Trophoblast cell (in vitro differentiated cells and primary cell): ENCODE data around the gene HIVEP3. TPM values are rescaled to one million over a fixed set of nuclear protein-coding genes. Genes with fewer than 3 reads are reported as not detected.

Experiments used
- DNase-seq, 2 donors: peaks; one replicate each; pipeline ENCODE4 v3.0.0-alpha.2; 2016
- H2AFZ ChIP-seq: 2 replicates; pipeline ENCODE4 v1.6.1; 2013; ENCODE audit warnings: low read length, moderate library complexity, mild to moderate bottlenecking; ENCODE audit not compliant: insufficient read depth, poor library complexity
- H2AK5ac ChIP-seq: 2 replicates; pipeline ENCODE4 v1.6.1; 2013; ENCODE audit warnings: mild to moderate bottlenecking, low read length
- H2BK120ac ChIP-seq: 2 replicates; pipeline ENCODE4 v1.6.1; 2013; ENCODE audit warnings: low read length, mild to moderate bottlenecking, moderate library complexity; ENCODE audit not compliant: insufficient read depth, poor library complexity
- H2BK12ac ChIP-seq: 2 replicates; pipeline ENCODE4 v1.6.1; 2013; ENCODE audit warnings: mild to moderate bottlenecking, low read length, moderate library complexity
- H2BK5ac ChIP-seq: 2 replicates; pipeline ENCODE4 v1.6.1; 2013; ENCODE audit warnings: low read length, low read depth, moderate library complexity, mild to moderate bottlenecking; ENCODE audit not compliant: poor library complexity
- H3K14ac ChIP-seq: 2 replicates; pipeline ENCODE4 v1.6.1; 2013; ENCODE audit warnings: mild to moderate bottlenecking, low read length
- H3K18ac ChIP-seq: 2 replicates; pipeline ENCODE4 v1.6.1; 2013; ENCODE audit warnings: mild to moderate bottlenecking, low read length
- H3K23ac ChIP-seq: 2 replicates; pipeline ENCODE4 v1.6.1; 2013; ENCODE audit warnings: low read length
- H3K27ac ChIP-seq: 2 replicates; pipeline ENCODE4 v1.5.1; 2013; ENCODE audit warnings: low read depth, mild to moderate bottlenecking, inconsistent platforms, low read length, moderate library complexity
- H3K27me3 ChIP-seq: 2 replicates; pipeline ENCODE4 v1.6.1; 2013; ENCODE audit warnings: inconsistent platforms, mild to moderate bottlenecking, low read length, moderate library complexity; ENCODE audit not compliant: insufficient read depth
- H3K36me3 ChIP-seq, 2 experiments: 1 replicate in 1 of 2; 2 replicates in 1 of 2; pipeline ENCODE4 v1.6.1; 2013; ENCODE audit warnings: low read length in 2 of 2, mild to moderate bottlenecking in 2 of 2, moderate library complexity in 1 of 2; ENCODE audit not compliant: insufficient read depth in 2 of 2, control insufficient read depth in 1 of 2
- H3K4ac ChIP-seq: 2 replicates; pipeline ENCODE4 v1.6.1; 2013; ENCODE audit warnings: low read depth, mild to moderate bottlenecking, low read length, moderate library complexity
- H3K4me1 ChIP-seq, 2 experiments: 1 replicate in 1 of 2; 2 replicates in 1 of 2; pipeline ENCODE4 v1.6.1; 2013; ENCODE audit warnings: low read length in 2 of 2, mild to moderate bottlenecking in 2 of 2, moderate library complexity in 1 of 2; ENCODE audit not compliant: insufficient read depth in 2 of 2, control insufficient read depth in 1 of 2
- H3K4me2 ChIP-seq: 2 replicates; pipeline ENCODE4 v1.6.1; 2013; ENCODE audit warnings: inconsistent platforms, mild to moderate bottlenecking, low read length, moderate library complexity
- H3K4me3 ChIP-seq: 2 replicates; pipeline ENCODE4 v1.5.1; 2013; ENCODE audit warnings: mild to moderate bottlenecking, low read depth, low read length, inconsistent platforms
- H3K79me1 ChIP-seq: one replicate; pipeline ENCODE4 v1.6.1; 2013; ENCODE audit warnings: low read length
- H3K79me2 ChIP-seq: 2 replicates; pipeline ENCODE4 v1.6.1; 2013; ENCODE audit warnings: low read length, mild to moderate bottlenecking; ENCODE audit not compliant: control insufficient read depth, insufficient read depth, poor library complexity
- H3K9ac ChIP-seq: 2 replicates; pipeline ENCODE4 v1.6.1; 2013; ENCODE audit warnings: mild to moderate bottlenecking, low read length
- H3K9me3 ChIP-seq: 2 replicates; pipeline ENCODE4 v1.6.1; 2013; ENCODE audit warnings: low read depth, mild to moderate bottlenecking, control low read depth, inconsistent platforms, low read length; ENCODE audit not compliant: insufficient read depth
- H4K12ac ChIP-seq: 2 replicates; pipeline ENCODE4 v1.6.1; 2013; ENCODE audit warnings: low read depth, mild to moderate bottlenecking, low read length, moderate library complexity
- H4K8ac ChIP-seq: 2 replicates; pipeline ENCODE4 v1.6.1; 2013; ENCODE audit warnings: low read depth, mild to moderate bottlenecking, low read length, moderate library complexity
- H4K91ac ChIP-seq: one replicate; pipeline ENCODE4 v1.6.1; 2013; ENCODE audit warnings: low read depth, mild to moderate bottlenecking, low read length, moderate library complexity
- WGBS: extraction: QIAGEN DNeasy Blood & Tissue Kit; methylation state at CpG from one replicate; pipeline ENCODE4 v1.1.7; 2013; ENCODE audit warnings: missing lambda C conversion rate; ENCODE audit not compliant: insufficient read length, insufficient coverage; ENCODE audit errors: extremely low coverage; 5-methylcytosine and 5-hydroxymethylcytosine counted together
- polyA plus RNA-seq: library from polyadenylated mRNA; stranded (reverse); fragments of 200-250 nt; gene quantifications from 2 replicates; pipeline ENCODE4 v1.2.3, GENCODE V29; 2013

Gene HIVEP3
- 1.6 and 1.8 TPM in 2 replicates for polyA plus RNA-seq

GRCh38 chr1:41918450-41919043 lies at the start of gene HIVEP3:
TSS of gene HIVEP3 (minus strand) at chr1:41918922.
- Histone ChIP-seq H2BK120ac (peak within 1 kb of the TSS; percentile 68), H3K18ac (peak within 1 kb of the TSS; percentile 49), H2BK12ac (peak within 1 kb of the TSS; percentile 44), H3K79me2 (no peaks in the 10 kb centered on the region), H2BK5ac (no peak within 1 kb of the TSS), H3K9ac (no peak within 1 kb of the TSS), H4K8ac (no peak within 1 kb of the TSS), H3K36me3 (no peaks in the 10 kb centered on the region), H3K9me3 (no peaks in the 10 kb centered on the region), H3K4me3 (peak within 1 kb of the TSS; percentile 76), H3K27me3 (no peaks in the 10 kb centered on the region), H3K14ac (peak within 1 kb of the TSS; percentile 81), H3K79me1 (no peaks in the 10 kb centered on the region), H3K4me2 (peak within 1 kb of the TSS; percentile 90), H3K4ac (no peak within 1 kb of the TSS), H2AFZ (peak within 1 kb of the TSS; percentile 61), H3K4me1 (peaks cover 7 to 17% of the 10 kb centered on the region in 2 experiments), H2AK5ac (no peak within 1 kb of the TSS), H3K23ac (no peak within 1 kb of the TSS), H4K91ac (no peak within 1 kb of the TSS), H4K12ac (no peak within 1 kb of the TSS), H3K27ac (no peak within 1 kb of the TSS)
- WGBS = no CpG with 5 or more reads among the region's 15 CpGs
- peak in 1 of 2 donors; percentile 33 for DNase-seq

DNA sequence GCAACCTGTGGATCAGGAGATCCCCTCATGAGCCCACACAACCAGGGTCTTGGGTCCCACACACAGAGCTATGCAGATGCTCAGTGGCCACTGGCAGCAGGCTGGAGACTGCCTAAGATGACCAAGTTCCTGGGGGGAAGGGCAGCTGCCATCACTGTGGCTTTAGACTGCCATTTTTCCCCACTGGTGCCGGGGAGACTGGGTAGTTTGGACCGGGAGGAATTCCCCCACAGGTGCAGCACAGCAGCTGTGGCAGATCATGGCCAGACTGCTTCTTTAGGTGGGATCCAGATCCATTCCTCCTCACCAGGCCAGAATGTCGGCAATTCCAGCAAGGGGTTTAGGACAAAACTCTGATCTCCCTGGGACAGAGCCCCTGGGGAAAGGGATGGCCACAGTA lies 45.7 kb upstream of the HIVEP3 start:
- Histone ChIP-seq H3K4me1 (no peaks in the 10 kb centered on the region), H2BK120ac (no peak overlapping the region), H2AK5ac (no peak overlapping the region), H2BK5ac (no peak overlapping the region), H4K91ac (no peak overlapping the region), H3K4ac (no peak overlapping the region), H3K9ac (no peak overlapping the region), H3K27ac (no peak overlapping the region), H3K36me3 (no peaks in the 10 kb centered on the region), H2BK12ac (no peak overlapping the region), H3K4me2 (no peak overlapping the region), H3K9me3 (peaks cover 1% of the 10 kb centered on the region), H3K27me3 (no peaks in the 10 kb centered on the region), H3K23ac (no peak overlapping the region), H3K79me1 (no peaks in the 10 kb centered on the region), H3K18ac (no peak overlapping the region), H3K4me3 (no peak overlapping the region), H2AFZ (no peak overlapping the region), H4K8ac (no peak overlapping the region), H4K12ac (no peak overlapping the region), H3K79me2 (no peaks in the 10 kb centered on the region), H3K14ac (no peak overlapping the region)
- no peak for DNase-seq
- no CpG with 5 or more reads among the region's 3 CpGs for WGBS

- H2BK120ac ChIP-seq = no peak overlapping the region
- H3K79me1 ChIP-seq = no peaks in the 10 kb centered on the region
- no peak overlapping the region for H3K18ac ChIP-seq
- H4K12ac ChIP-seq = no peak overlapping the region
- H3K4me1 ChIP-seq = peaks cover 0 to 2% of the 10 kb centered on the region in 2 experiments
- H3K9ac ChIP-seq = no peak overlapping the region
- peaks cover 1% of the 10 kb centered on the region for H3K9me3 ChIP-seq
- DNase-seq = no peak
- no peak overlapping the region for H2BK5ac ChIP-seq
- no peak overlapping the region for H3K14ac ChIP-seq
- H3K4me3 ChIP-seq = no peak overlapping the region
- no peak overlapping the region for H2BK12ac ChIP-seq
- H3K27me3 ChIP-seq = no peaks in the 10 kb centered on the region
- H3K79me2 ChIP-seq = no peaks in the 10 kb centered on the region
- H3K27ac ChIP-seq = no peak overlapping the region
- no peak overlapping the region for H4K8ac ChIP-seq
- H4K91ac ChIP-seq = no peak overlapping the region
- no peak overlapping the region for H3K4me2 ChIP-seq
- H3K4ac ChIP-seq = no peak overlapping the region
- no peaks in the 10 kb centered on the region for H3K36me3 ChIP-seq
- H3K23ac ChIP-seq = no peak overlapping the region
- no CpG with 5 or more reads among the region's 6 CpGs for WGBS
- no peak overlapping the region for H2AFZ ChIP-seq
- H2AK5ac ChIP-seq = no peak overlapping the region
Observed at GRCh38 chr1:41963636-41964035, 44.9 kb upstream of the HIVEP3 start.

- H3K79me1 ChIP-seq = no peaks in the 10 kb centered on the region
- no CpG with 5 or more reads among the region's 6 CpGs for WGBS
- H3K27me3 ChIP-seq = no peaks in the 10 kb centered on the region
- no peak overlapping the region for H3K4me3 ChIP-seq
- no peak overlapping the region for H3K18ac ChIP-seq
- H2BK12ac ChIP-seq = no peak overlapping the region
- no peak overlapping the region for H3K4me2 ChIP-seq
- no peak overlapping the region for H3K4ac ChIP-seq
- H3K14ac ChIP-seq = no peak overlapping the region
- DNase-seq = no peak
- no peak overlapping the region for H2AFZ ChIP-seq
- H3K79me2 ChIP-seq = no peaks in the 10 kb centered on the region
- H2BK120ac ChIP-seq = no peak overlapping the region
- no peaks in the 10 kb centered on the region for H3K36me3 ChIP-seq
- H2BK5ac ChIP-seq = no peak overlapping the region
- no peak overlapping the region for H3K27ac ChIP-seq
- no peak overlapping the region for H4K8ac ChIP-seq
- peaks cover 0 to 2% of the 10 kb centered on the region in 2 experiments for H3K4me1 ChIP-seq
- H4K91ac ChIP-seq = no peak overlapping the region
- H3K9ac ChIP-seq = no peak overlapping the region
- no peak overlapping the region for H3K23ac ChIP-seq
- no peak overlapping the region for H4K12ac ChIP-seq
- H3K9me3 ChIP-seq = no peaks in the 10 kb centered on the region
- no peak overlapping the region for H2AK5ac ChIP-seq
Observed at GRCh38 chr1:41958015-41958673, 39.4 kb upstream of the HIVEP3 start.
